Fibroblast of skin of left biceps (primary cell): Measurements from ENCODE around the gene MYH3.
A peak's percentile ranks its signal among the peaks of the same experiment; 100 is the strongest.

ENCODE experiments used
- DNase-seq, 2 experiments: peaks; one replicate each; pipeline ENCODE4 v3.0.0-alpha.2; 2013; ENCODE audit warnings: low read depth in 2 of 2

MYH3 gene

GRCh38 chr17:10649602-10650001 lies 7.5 kb downstream of the MYH3 start:
- no peak for DNase-seq

- DNase-seq, result no peak
Observed at GRCh38 chr17:10648956-10649355, 8.2 kb downstream of the MYH3 start.

GRCh38 chr17:10648381-10648780 lies 8.7 kb downstream of the MYH3 start:
- no peak for DNase-seq

GRCh38 chr17:10646392-10646990 lies 10.6 kb downstream of the MYH3 start:
- peak in 1 of 2 experiments; percentile 28 for DNase-seq

- DNase-seq, result no peak
Observed at GRCh38 chr17:10640475-10640874, 16.6 kb downstream of the MYH3 start.

- DNase-seq, result no peak
Observed at GRCh38 chr17:10638151-10638550, 19.0 kb downstream of the MYH3 start.

- DNase-seq, result no peak
Observed at GRCh38 chr17:10635290-10635689, 21.8 kb downstream of the MYH3 start.

- no peak for DNase-seq
Observed at GRCh38 chr17:10633738-10634379, 23.2 kb downstream of the MYH3 start.

GRCh38 chr17:10631701-10632100 lies 25.4 kb downstream of the MYH3 start:
- DNase-seq, result no peak

GRCh38 chr17:10631048-10631700 lies 25.9 kb downstream of the MYH3 start:
- no peak for DNase-seq

- no peak for DNase-seq
Observed at GRCh38 chr17:10629706-10630105, 27.4 kb downstream of the MYH3 start.

- no peak for DNase-seq
Observed at GRCh38 chr17:10628756-10629155, 28.4 kb downstream of the MYH3 start.

- DNase-seq, result no peak
Observed at GRCh38 chr17:10626390-10626789, 30.7 kb downstream of the MYH3 start.

- no peak for DNase-seq
Observed at GRCh38 chr17:10624969-10625368, 32.1 kb downstream of the MYH3 start.

- no peak for DNase-seq
Observed at GRCh38 chr17:10623737-10624338, 33.3 kb downstream of the MYH3 start.

GRCh38 chr17:10622617-10623485 lies 34.3 kb downstream of the MYH3 start:
- DNase-seq, result no peak

GRCh38 chr17:10621397-10621796 lies 35.7 kb downstream of the MYH3 start:
- DNase-seq, result no peak

- no peak for DNase-seq
Observed at GRCh38 chr17:10620823-10621222, 36.3 kb downstream of the MYH3 start.

GRCh38 chr17:10618202-10618635 lies 38.9 kb downstream of the MYH3 start:
- no peak for DNase-seq

- no peak for DNase-seq
Observed at GRCh38 chr17:10617120-10617505, 40.0 kb downstream of the MYH3 start.

GRCh38 chr17:10616502-10617119 lies 40.5 kb downstream of the MYH3 start:
- peak; percentile 37 to 38 for DNase-seq
